PC-3 (cell line): ENCODE results near the gene SNRPF. TPM values are rescaled to one million over a fixed set of nuclear protein-coding genes. Genes with fewer than 3 reads are reported as not detected.
"Not testable (repeated sequence)": the region's sequence is repeated elsewhere in the genome, so short reads cannot be mapped to it uniquely, and the experiment has no call there.

Experiments used
- ATAC-seq: fragments of 200-7000 bp; cut with Tn5 transposase; 2 replicates; pipeline ENCODE4 v1.9.1; 2020; ENCODE audit warnings: mild to moderate bottlenecking, moderate library complexity
- BruUV-seq: library from RNA; stranded (reverse); fragments of 400-500 nt; replicated peaks from 2 replicates; lab custom pipeline; 2021; lab: Mats Ljungman, UMichigan
- CTCF ChIA-PET: fragments of 300-600 bp; sonication (Branson Sonifier 250); formaldehyde crosslinking; loops from one replicate; lab custom pipeline; 2022; ENCODE audit warnings: antibody characterized with exemption; lab: Charles Lee
- POLR2A ChIA-PET: fragments of 300-600 bp; sonication (Branson Sonifier 250); formaldehyde crosslinking; loops from one replicate; lab custom pipeline; 2022; ENCODE audit warnings: antibody characterized with exemption; ENCODE audit not compliant: unreplicated experiment; lab: Charles Lee
- DNase-seq: peaks from one replicate; pipeline ENCODE4 v3.0.0-alpha.2; 2015
- H2AFZ ChIP-seq: fragments of 300-600 bp; sonication (generic); 2 replicates; pipeline ENCODE4 v1.6.0; 2016; ENCODE audit warnings: antibody characterized with exemption, low read length
- H3F3A ChIP-seq: fragments of 300-600 bp; sonication (generic); one replicate; pipeline ENCODE4 v1.6.0; 2017; ENCODE audit warnings: antibody characterized with exemption, low read length, control low read depth, mild to moderate bottlenecking; ENCODE audit not compliant: unreplicated experiment
- H3K27ac ChIP-seq: fragments of 300-600 bp; sonication (generic); 2 replicates; pipeline ENCODE4 v1.5.1; 2016; ENCODE audit warnings: mild to moderate bottlenecking, low read length
- H3K27me3 ChIP-seq: fragments of 300-600 bp; sonication (generic); 2 replicates; pipeline ENCODE4 v1.6.1; 2016; ENCODE audit warnings: low read length, mixed read lengths
- H3K36me3 ChIP-seq: fragments of 300-600 bp; sonication (generic); 2 replicates; pipeline ENCODE4 v1.6.1; 2016; ENCODE audit warnings: low read depth, mixed run types, low read length, mixed read lengths
- H3K4me1 ChIP-seq: fragments of 300-600 bp; sonication (generic); 2 replicates; pipeline ENCODE4 v1.5.1; 2016; ENCODE audit warnings: low read length; ENCODE audit not compliant: insufficient read depth
- H3K4me2 ChIP-seq: fragments of 300-600 bp; sonication (generic); 2 replicates; pipeline ENCODE4 v1.6.0; 2016; ENCODE audit warnings: low read length
- H3K4me3 ChIP-seq: fragments of 300-600 bp; sonication (generic); 2 replicates; pipeline ENCODE4 v1.5.1; 2016; ENCODE audit warnings: mild to moderate bottlenecking, low read length, mixed read lengths
- H3K79me2 ChIP-seq: fragments of 300-600 bp; sonication (generic); 2 replicates; pipeline ENCODE4 v1.6.1; 2017; ENCODE audit warnings: low read length, mixed read lengths
- H3K9ac ChIP-seq: fragments of 300-600 bp; sonication (generic); 2 replicates; pipeline ENCODE4 v1.6.0; 2016; ENCODE audit warnings: mild to moderate bottlenecking, low read length
- H3K9me2 ChIP-seq: fragments of 300-600 bp; sonication (generic); replicated peaks from 2 replicates; pipeline ENCODE4 v1.6.1; 2016; ENCODE audit warnings: mixed run types, low read length, mixed read lengths
- H3K9me3 ChIP-seq: fragments of 300-600 bp; sonication (generic); 2 replicates; pipeline ENCODE4 v1.6.1; 2016; ENCODE audit warnings: low read length, mixed read lengths
- H4K20me1 ChIP-seq: fragments of 300-600 bp; sonication (generic); 2 replicates; pipeline ENCODE4 v1.6.1; 2016; ENCODE audit warnings: low read length, mixed read lengths
- CTCF ChIP-seq: fragments of 300-600 bp; sonication (generic); conservative IDR thresholded peaks from 2 replicates; pipeline ENCODE4 v1.5.1; 2017; ENCODE audit warnings: antibody characterized with exemption, low read depth, mild to moderate bottlenecking, low read length
- EZH2 ChIP-seq: fragments of 300-600 bp; sonication (generic); IDR thresholded peaks from one replicate; pipeline ENCODE4 v1.6.1; 2017; ENCODE audit warnings: antibody characterized with exemption, mild to moderate bottlenecking, low read length; ENCODE audit not compliant: unreplicated experiment
- EZH2phosphoT487 ChIP-seq: fragments of 300-600 bp; sonication (generic); IDR thresholded peaks from 2 replicates; pipeline ENCODE4 v1.6.1; 2018; ENCODE audit warnings: mild to moderate bottlenecking, antibody characterized with exemption, low read length, borderline replicate concordance
- intact Hi-C: fragments of 100-400 bp; cut with micrococcal nuclease; formaldehyde crosslinking; loops from 2 replicates; pipeline ENCODE4 v1.9.0; 2023
- total RNA-seq: library from RNA; depleted of rRNA; stranded (reverse); fragments of >200 nt; gene quantifications from 2 replicates; pipeline ENCODE4 v1.2.3, GENCODE V29; 2014

Gene SNRPF
- total RNA-seq, 1 experiment from 2014 or later: 47.4 TPM

GRCh38 chr12:95810411-95810810 lies 48.3 kb upstream of the SNRPF start:
- Histone ChIP-seq H3K4me3 (no peak overlapping the region), H4K20me1 (no peaks in the 10 kb centered on the region), H3K4me1 (peaks cover 44% of the 10 kb centered on the region), H3F3A (peaks cover 17% of the 10 kb centered on the region), H3K9ac (peak overlapping the region; percentile 88; the same call in 1 of the 2 replicates), H3K27ac (peak overlapping the region; percentile 38), H3K79me2 (no peaks in the 10 kb centered on the region), H2AFZ (0 out of 2 replicates have a peak overlapping the region, but pooled peaks have one; percentile 20), H3K27me3 (no peaks in the 10 kb centered on the region), H3K9me2 (no peaks in the 10 kb centered on the region), H3K4me2 (0 out of 2 replicates have a peak overlapping the region, but pooled peaks have one; percentile 21), H3K9me3 (no peaks in the 10 kb centered on the region), H3K36me3 (no peaks in the 10 kb centered on the region)
- intact Hi-C loops: no loop called here
- CTCF ChIA-PET: no interaction called here
- DNase-seq: peak; percentile 33
- POLR2A ChIA-PET: interaction anchor here (0.6 to 0.7 kb wide), 2 partner anchors 9 to 377 kb away, joined by 3 to 8 read pairs; no protein-coding TSS in a partner anchor
- no peak for TF ChIP-seq EZH2
- no peak for TF ChIP-seq EZH2phosphoT487
- TF ChIP-seq CTCF: no peak
- no TSS peak for BruUV-seq
- no peak for ATAC-seq

- H3K9me2 ChIP-seq, DNase-seq, H3K9me3 ChIP-seq, H2AFZ ChIP-seq, H3K27ac ChIP-seq, H3K4me2 ChIP-seq, H3K27me3 ChIP-seq, CTCF ChIA-PET, ATAC-seq, intact Hi-C loops, H3K36me3 ChIP-seq, H3F3A ChIP-seq, H3K79me2 ChIP-seq, H3K9ac ChIP-seq, H3K4me3 ChIP-seq, H4K20me1 ChIP-seq, POLR2A ChIA-PET, BruUV-seq: not testable (repeated sequence)
- H3K4me1 ChIP-seq: peaks cover 34% of the 10 kb centered on the region
Measured at GRCh38 chr12:95812155-95812554, 46.6 kb upstream of the SNRPF start.

- Histone ChIP-seq H3K27ac (peak overlapping the region; percentile 29), H3K79me2 (no peaks in the 10 kb centered on the region), H3K4me2 (no peak overlapping the region; the same call in 1 of the 2 replicates), H3K9me2 (no peaks in the 10 kb centered on the region), H3K9me3 (no peaks in the 10 kb centered on the region), H3F3A (no peaks in the 10 kb centered on the region), H3K27me3 (no peaks in the 10 kb centered on the region), H3K36me3 (no peaks in the 10 kb centered on the region), H3K4me1 (peaks cover 7% of the 10 kb centered on the region; the same call in 1 of the 2 replicates), H3K4me3 (no peak overlapping the region), H4K20me1 (no peaks in the 10 kb centered on the region), H2AFZ (0 out of 2 replicates have a peak overlapping the region, but pooled peaks have one; percentile 19), H3K9ac (peak overlapping the region; percentile 29; the same call in 1 of the 2 replicates)
- TF ChIP-seq EZH2 (no peak), CTCF (peak; percentile 93), EZH2phosphoT487 (no peak)
- BruUV-seq: no TSS peak
- ChIA-PET CTCF (no interaction called here), POLR2A (no interaction called here)
- peak; percentile 70 for ATAC-seq
- peak; percentile 56 for DNase-seq
- intact Hi-C loops: loop anchor here (1.0 to 2.0 kb wide), 2 partner anchors 73 to 233 kb away; no protein-coding TSS in a partner anchor
Measured at GRCh38 chr12:95815632-95816212, 43.0 kb upstream of the SNRPF start.
